ENCODE data around the gene ARX.

Gene ARX

DNA sequence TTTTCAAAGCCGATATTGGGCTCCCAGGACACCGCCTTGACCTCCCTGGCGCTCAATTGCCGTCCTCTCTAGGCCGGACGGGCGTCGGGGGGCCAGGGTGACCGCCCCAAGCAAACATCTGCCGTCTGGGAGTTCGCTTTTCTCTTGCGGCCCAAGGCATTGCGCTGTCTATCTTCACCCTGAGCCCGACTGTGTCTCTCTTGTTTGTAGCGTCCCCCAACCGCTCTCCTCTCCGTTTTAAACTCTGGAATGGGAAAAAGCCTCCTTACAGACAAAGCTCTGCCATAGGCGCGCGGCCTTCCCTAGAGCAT lies 551 bp upstream of the ARX start:
- DNase-seq: no peak

DNA sequence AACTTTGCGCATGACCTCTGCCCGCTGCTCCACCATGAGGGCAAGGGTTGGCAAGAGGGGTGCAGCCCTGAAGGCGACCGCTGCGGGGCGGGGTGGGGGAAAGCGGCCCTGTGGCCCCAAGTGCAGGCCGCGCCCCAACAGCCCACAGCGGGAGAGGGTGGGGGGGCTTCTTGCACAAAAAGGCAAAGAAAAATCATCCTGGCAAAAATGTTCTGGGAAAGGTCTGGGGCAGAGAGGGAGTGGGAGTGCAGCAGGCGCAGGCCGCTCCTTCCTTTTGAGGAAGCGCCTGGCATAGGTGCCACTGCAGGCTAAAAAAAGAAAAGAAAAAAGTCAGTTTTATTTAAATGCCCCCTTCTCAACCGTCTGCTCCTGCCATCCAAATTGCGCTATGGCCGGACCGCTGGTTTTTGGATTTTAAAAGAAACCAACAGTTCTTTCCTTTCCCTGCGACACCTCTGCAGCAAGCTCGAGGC lies 1.4 kb downstream of the ARX start:
- no peak for DNase-seq

DNA sequence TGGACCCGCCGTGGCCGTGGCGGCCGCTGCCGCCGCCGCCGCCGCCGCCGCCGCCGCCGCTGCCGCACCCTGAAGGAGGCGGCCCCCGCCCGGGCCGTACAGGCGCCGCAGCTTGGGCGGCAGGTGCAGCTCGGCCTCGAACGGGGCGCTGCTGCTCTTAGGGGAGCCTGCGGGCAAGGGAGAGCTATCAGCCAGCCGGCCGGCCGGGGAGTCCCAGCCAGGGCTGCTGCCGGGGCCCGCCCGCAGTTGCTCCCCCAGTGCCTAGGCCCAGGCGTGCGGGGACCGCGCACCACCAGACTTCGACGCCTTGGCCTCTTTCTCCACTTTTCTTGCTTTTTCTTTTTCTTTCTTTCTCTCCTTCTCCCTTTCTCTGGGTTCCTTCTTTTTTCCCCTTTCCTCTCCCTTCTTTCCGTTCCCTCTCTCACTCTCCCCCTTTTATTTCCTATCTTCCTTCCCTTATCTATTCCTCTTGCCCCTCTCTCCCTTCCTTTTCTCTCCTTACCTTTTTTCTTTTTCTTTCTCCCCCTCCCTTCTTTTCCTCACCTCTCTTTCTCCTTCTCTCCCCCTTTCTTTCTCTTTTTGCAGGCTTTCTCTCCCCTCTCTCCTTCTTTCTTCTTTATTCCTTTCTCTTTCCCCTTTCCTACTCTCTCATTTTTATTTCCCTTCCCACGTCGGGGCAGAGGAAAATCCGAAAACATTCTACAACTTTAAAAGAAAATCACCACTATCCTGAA lies 2.0 kb downstream of the ARX start:
- no peak for DNase-seq

DNA sequence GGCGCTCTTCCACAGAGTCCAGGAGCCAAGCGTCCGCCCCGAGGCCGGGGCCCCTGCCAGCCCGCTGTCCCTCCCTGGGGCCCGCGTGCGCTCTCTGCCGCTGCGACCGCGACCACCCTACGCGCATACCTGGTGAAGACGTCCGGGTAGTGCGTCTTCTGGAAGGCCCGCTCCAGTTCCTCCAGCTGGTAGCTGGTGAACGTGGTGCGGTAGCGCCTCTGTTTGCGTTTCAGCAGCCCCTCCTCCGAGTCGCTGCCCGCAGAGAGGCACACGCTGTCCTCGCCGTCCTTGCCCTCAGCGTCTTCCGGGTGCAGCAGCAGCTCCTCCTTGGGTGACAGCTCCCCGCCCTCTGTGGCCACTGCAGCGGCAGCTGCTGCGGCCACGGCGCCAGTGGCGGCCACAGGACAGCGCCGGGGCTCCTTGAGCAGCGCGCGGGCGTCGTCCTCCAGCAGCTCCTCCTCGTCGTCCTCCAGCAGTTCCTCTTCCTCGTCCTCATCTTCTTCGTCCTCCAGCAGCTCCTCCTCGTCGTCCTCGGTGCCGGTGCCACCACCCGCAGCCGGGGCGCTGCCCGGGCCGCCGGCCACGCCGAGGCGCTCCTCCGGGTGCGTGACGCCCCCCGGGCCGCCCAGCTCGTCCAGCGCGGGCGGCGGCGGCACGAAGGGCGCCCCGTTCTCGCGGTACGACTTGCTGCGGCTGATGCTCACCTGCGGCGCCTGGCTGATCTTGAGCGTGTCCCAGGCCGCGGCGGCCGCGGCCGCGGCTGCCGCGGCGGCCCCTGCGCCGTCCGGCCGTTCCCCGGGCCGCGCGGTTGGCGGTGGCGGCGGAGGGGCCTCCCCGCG lies 2.8 kb downstream of the ARX start:
- DNase-seq: no peak

DNA sequence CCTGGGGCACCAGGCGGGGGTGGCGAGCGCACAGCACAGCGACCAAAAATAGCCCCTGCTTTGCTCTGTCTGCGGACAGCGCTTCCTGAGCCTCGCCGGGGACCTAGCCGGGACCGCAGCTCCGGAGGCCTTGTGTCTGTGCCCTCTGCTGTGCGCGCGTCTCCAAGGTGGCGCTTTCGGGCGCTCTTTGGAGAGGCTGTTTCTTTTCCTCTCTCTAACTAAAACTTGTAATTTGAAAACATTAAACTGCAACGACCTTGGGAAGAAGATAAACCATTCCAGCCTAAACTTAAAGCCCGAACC lies 3.4 kb downstream of the ARX start:
- DNase-seq: no peak

DNA sequence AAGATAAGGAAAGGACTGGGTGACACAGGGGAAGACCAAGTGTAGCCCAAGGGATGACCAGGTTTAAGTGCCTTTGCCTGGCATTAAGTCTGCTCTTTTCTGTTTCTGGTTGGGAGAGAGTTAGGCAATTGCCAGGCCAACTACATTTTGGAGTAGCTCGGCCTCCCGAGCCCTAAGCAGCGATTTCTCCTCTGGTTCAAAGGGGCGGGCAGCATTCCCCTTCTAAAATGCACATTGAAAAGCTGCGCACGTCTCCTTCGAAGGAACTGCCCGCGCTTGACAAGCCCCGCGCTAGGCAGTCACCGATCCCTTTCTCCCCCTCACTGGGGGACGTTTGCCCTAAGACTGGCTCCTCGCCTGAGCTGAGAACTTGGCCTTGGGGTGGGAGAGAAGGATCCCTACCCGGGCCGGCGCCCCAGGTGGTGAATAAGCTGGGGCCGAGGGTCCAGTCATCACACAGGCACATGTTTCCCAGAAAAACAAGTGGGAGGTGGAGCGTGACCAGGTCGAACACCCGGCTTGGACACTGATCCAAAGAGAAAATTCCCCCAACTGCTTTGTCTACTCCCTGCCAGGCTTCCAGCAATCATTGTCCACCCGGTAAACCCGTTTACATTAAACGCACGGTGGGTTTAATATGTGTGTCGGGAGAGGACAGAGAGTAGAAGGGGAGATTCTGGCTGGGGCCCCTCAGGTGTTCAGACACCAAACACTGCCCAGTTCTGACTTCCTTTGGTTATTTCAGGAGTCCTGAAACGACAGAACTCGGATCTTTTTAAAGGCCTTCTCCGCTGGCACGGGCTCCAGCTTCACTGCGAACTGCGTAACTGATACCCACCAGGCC lies 4.0 kb downstream of the ARX start:
- DNase-seq: no peak

DNA sequence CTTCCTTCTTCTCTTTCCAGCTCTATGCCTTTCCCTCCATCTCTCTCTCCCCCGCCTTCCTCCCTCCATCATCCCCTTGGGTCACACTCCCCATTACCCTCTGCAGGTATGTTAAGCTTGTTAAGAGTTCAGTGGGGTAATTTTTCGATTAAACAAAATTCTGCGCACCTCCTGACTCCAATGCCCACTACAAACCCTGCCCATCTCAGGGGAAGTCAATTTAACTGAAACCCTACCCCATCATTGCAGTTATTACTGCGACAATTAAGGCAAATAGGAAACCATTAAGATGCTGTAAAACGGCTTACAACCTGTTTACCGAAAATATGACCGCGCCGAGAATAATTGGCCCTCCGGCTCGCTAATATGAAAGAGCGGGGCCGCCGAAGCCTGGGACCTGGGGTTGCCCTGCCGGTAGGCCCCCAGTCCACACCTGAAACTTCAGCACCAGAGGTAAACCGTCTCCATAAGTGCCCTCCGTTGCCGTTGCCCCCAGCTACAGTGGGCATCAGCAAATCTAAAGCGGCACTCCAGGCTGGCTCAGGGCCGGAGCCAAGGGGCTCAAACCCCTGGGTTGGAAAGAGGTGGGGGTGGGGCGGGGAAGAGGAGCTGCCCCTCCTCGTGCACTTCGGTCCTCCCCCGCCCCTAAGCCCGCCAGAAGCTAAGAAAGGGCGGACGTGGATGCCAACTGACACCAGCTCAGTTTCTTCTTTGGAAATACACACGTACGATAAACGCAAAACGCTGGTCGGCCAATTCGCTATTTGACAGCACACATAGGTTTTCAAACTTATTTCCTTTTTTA lies 4.8 kb downstream of the ARX start:
- no peak for DNase-seq

DNA sequence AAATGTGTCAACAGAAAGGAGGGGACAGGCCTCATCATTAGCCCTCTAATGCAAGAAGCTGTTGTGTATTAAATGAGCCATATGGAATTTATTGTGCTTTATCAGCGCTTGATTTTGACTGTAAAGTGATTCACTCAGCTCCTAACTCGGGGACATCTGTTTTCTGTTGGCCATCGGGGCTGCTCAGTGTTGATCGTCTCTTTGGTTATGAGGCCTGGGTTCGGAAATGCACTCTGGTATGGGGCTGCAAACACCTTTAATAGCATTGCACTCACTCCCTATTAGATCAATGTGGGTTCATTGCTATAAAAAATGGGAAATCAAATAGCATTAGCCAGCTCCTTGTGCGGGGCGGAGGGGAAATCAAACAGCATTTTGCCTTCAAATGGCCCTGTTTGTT lies 6.4 kb downstream of the ARX start:
- no peak for DNase-seq

DNA sequence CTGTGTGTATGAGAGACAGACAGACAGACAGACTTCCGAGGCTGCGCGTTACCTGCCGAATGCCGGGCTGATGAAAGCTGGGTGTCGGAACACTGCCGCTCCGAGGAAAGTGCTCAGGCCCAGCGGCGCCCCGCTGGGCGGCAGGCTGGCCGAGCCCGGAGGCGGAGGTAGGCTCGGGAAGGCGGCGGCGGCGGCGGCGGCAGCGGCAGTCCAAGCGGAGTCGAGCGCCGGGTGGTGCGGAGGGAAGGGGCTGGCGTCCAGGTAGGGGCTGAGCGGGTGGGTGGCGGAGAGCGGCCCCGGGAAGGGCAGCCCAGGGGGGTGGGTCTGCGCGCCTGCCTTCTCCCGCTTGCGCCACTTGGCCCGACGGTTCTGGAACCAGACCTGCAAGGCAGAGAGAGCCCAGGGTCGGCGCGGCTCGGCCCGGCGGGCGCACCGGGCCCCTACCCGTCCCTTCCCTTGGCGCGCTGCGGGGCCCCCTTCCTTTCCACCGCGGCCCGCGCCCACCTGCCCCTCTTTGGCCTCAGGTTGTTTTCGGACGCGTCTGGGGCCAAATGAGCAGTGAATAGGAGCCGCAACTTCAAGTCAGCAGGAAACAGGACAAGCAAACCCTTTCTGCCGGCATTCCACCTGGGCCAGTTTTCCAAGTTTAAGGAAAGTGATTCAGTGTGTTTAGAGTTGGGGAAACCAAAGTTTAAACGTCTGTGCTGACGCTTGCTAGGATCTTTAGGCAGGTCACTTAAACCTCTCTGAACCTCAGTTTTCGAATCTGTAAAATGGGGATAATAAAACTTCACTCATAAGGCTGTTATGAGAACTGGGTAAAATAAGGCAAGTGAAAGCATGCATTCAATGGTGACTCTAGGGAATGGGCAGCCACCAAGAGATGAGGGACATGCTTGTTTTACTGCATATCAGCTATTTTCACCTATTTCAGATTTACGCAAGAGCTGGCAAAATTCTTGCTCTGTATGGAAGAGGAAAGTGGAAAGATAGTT lies 8.4 kb downstream of the ARX start:
- no peak for DNase-seq

DNA sequence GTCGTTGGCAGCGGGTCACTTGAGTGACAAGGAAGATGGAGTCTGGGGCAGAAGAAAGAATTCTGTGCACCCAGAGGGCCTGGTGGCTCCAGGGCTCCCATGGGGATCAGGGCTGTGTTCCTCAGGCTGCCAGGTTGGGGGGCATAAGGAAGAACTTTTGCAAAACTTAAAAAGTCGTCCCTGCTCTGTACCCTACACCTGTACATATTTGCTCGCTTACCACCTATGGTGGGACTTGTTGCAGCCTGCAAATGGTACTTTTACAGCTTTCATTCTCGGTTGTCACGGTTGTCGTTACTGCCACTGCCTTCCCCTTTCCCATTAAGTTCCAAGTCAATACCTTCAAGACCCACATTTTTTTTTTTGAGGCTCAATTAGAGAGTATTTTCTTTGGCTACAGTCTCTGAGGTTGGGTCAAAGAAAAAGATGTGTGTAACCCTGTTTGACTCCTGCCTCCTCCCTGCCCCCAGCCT lies 9.1 kb downstream of the ARX start:
- no peak for DNase-seq

DNA sequence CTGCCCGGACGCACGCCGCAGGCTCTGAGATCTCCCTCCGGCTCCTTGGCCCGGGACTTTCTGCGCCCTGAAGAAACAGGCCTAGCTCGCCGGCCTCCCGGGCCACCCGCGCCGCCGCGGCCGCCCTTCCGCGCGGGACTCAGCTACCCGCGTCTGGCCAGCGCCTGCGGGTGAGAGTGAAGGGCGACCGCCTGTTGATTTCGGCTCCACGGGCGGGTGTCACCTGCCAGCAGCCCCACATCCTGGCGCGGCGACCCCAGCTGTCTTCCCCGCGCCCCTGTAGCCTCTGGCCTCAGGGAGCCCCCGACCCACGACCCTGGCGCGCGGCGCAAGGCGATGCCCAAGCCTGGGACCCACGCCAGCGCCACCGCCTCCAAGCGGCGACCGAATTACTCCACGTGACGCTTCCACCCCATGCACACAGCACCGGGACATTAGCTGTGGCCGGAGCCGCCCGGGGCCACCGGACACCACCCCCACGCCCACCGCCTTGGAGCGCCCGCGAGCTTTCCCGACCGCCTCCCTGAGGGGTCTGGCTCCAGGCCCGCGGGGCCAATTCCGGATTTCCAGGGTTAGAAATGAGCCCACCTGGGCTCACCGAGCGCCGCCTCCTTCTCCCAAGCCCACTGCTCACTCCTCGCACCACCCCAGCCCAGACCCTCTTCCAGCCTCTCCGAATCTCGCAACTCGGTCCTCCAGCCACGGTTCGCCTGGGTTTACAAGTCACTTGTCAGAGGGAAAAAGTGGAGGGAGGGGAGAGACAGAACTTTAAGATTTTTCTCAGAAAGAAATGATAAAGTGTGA lies 10.2 kb downstream of the ARX start:
- DNase-seq: no peak

DNA sequence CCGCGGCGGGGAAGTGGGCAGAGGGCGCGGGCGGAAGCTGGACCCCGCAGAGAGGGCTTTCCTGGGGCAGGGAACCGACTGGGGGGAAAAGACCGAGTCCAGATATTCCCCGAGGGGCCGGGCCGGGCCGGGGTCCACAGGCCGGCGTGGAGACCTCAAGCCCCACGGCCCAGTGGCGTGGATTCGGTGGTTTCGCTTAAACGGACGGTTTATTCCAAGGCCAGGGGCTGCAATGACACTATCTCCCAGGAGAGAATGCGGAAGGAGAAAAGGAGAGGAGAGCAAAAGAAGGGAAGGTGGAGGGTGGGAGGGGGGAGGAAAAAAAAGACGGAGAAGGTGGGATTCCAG lies 10.8 kb downstream of the ARX start:
- DNase-seq: no peak

DNA sequence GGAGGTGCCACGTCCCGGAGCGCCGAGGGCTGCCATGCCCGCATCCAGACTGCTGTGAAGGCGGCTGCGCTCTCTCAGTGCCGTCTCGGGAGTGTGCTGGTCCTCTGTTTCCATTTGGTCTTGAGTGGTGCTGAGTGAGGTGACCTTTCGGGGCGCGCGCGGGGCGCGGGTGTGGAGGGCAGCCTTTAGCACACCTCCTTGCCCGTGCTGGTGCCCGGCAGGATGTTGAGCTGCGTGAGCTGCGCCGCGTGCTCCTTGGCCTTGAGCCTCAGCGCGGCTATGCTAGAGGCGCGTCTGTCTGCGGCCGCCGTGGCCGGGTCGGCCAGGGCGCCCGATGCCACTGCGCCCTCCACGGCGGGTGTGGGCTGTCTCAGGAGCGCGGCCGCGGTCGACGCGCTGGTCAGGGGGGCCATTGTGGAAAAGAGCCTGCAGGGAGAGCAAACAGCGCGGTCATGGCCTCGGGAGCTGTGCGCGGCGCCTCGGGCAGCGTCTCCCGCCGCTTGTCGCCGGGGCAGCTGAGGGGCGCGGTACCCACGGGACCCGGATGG lies 11.2 kb downstream of the ARX start:
- DNase-seq: no peak

DNA sequence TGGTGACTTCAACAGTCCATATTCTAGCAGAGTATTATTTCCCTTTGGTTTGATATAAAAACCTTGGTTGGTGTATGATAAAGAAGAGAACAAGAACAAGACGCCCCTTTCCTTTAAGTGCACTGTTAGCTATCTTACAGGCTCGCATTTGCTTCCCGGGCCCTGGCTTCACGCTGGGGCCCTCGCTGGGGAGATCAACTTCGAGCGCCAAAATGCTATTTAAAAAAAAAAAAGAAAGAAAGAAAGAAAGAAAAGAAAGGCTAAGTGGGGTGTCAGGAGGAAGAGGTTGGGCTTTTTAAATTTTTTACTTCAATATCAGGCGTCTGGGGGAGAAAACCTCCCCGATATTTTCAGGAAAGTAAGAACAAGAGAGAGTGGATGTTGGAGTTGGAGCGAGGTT lies 11.7 kb downstream of the ARX start:
- DNase-seq: no peak

DNA sequence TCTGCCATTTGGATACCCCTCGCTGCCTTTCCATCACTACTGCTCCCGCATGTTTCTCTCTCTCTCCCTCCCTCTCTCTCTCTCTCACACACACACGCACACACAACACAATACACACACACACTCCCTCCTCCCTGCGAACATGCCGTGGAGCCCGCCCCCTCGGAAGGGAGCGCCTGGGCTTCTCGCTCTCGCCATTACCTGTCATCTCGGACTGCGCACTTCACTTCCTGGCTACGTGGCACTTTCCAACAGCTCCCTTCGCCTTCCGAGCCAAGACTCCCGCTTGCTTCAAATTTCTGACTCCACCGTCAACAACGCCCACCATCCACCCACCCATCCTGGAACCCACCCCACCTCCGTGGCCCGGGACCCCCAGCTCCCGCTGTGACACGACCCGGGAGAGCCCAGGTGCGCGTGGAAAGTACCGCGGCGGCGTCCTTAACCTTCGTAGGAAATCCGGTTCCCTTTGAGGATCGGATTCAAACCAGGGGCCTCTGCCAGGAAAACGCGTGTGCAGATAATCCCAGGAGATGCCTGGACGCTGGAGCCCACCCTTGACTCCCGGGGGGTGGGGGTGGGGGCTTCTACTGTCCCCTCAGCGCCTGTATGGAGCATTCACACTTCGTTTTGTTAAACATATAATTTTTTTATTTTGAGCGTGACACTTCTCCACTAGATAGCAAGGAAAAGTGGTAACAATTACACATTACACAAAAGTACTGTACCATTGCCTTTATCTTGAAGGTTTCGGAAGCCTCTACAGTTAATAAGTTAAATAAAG lies 12.5 kb downstream of the ARX start:
- no peak for DNase-seq

DNA sequence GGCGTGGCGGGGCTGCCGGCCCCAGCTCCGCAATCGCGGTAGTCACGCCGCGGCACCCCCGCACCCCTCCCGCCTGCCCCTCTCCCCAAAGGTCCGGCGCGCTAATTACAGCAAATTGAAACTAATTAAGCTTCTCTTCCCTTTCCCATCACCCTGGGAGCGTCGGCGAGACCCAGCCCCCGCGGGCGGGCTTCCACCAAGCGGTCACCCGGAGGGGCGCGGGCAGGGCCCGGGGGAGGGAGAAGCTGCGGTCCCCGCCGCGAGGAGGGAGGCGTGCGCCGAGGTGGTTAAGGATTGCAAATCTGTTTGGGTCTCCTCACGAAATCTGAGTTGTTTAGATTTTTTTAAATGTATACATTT lies 13.1 kb downstream of the ARX start:
- no peak for DNase-seq

DNA sequence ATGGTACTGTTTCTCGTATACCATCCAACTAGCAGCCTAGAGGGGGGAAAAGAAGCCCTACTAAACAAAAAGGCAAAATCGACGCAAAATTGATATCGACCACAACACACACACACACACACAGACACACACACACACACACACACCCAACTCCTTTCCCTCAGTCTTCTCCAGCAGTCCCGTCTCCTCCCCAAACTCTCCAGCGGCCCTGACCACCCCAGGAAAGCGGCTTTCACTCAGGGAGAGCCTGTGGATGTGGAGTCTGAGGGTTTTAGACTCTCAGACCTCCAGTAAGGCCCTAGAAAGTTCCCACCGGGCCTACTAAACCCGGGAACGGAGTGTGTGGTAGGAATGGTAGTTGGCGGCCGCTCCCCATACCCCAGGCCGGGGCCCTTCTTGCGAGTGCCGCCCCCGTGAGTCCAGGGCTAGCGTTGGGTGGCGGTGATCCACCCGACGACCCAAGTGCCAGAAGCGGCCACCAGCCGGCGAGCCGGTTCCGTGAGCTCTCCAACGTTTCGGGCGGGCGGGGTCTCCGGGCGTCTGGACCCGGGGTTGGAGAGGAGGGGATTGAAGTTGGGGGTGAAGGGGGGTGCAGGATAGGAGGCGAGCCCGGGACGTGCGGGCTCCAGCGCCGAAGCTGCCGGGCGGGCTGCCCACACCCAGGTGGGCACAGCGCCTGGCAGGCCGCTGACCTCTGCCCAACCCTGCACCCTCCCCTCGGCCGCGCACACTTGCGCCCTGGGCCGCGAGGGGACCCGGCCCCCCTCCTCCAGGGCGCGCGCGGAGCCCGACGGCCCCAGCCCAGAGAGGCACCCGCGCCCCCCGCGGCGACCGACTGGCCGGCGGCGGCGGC lies 13.7 kb downstream of the ARX start:
- DNase-seq: no peak

DNA sequence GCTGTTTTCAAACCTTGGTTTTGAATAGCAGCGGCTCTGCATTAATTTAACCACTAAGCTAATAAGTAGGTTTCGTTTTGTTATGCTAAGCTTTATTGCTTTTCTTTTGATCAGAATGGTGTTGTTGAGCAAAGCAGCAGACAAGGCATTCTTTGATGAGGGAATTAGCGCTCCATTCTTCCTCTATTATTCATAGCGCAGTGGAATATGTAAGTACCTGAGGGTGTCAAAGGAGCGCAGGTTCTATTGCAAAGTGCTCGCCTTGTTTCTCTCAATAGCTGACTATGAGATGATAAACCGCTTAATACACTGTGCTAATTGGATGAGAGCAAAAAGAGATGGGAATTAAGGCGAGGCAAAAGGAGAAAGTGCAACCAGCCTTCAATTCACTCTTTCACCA lies 16.3 kb downstream of the ARX start:
- no peak for DNase-seq

Data from stimulated activated CD4-positive, alpha-beta T cell treated with anti-CD3 and anti-CD28 coated beads, Interleukin-12 subunit alpha, Interleukin-12 subunit beta, amount 100 ng/mL, for 4 hours (primary cell).